Suprapubic skin (tissue), 4 donors: ENCODE measurements around the gene ARHGAP4. TPM values are rescaled to one million over a fixed set of nuclear protein-coding genes. Genes with fewer than 3 reads are reported as not detected.

ENCODE experiments used
- DNase-seq, 2 donors: peaks; one replicate each; pipeline ENCODE4 v3.0.0-alpha.2; 2019; ENCODE audit warnings: low spot score in 2 of 2
- H3K27ac ChIP-seq: fragments of 200-600 bp; sonication (generic); one replicate; pipeline ENCODE4 v1.5.1; 2019
- H3K27me3 ChIP-seq: fragments of 200-600 bp; sonication (generic); one replicate; pipeline ENCODE4 v1.5.1; 2019
- H3K36me3 ChIP-seq: fragments of 200-600 bp; sonication (generic); one replicate; pipeline ENCODE4 v1.5.1; 2019
- H3K4me1 ChIP-seq: fragments of 200-600 bp; sonication (generic); one replicate; pipeline ENCODE4 v1.5.1; 2019
- H3K4me3 ChIP-seq: fragments of 200-600 bp; sonication (generic); one replicate; pipeline ENCODE4 v1.5.1; 2019; ENCODE audit warnings: mild to moderate bottlenecking
- H3K9me3 ChIP-seq: fragments of 200-600 bp; sonication (generic); one replicate; pipeline ENCODE4 v1.5.1; 2019
- CTCF ChIP-seq, 2 donors: fragments of 200-600 bp in 1 of 2; fragments of 450-650 bp in 1 of 2; sonication (generic) in 1 of 2; IDR thresholded peaks; one replicate each; pipeline ENCODE4 v1.5.1; 2016 to 2019; ENCODE audit warnings: antibody characterized with exemption in 2 of 2, mild to moderate bottlenecking in 1 of 2, moderate library complexity in 1 of 2
- EP300 ChIP-seq: sonication (generic); formaldehyde crosslinking; IDR thresholded peaks from one replicate; pipeline ENCODE4 v1.6.1; 2017; ENCODE audit warnings: antibody characterized with exemption
- POLR2A ChIP-seq, 2 donors: fragments of 450-650 bp; IDR thresholded peaks; one replicate each; pipeline ENCODE4 v1.6.1; 2017; ENCODE audit warnings: antibody characterized with exemption in 2 of 2, mild to moderate bottlenecking in 2 of 2, moderate library complexity in 2 of 2
- POLR2AphosphoS5 ChIP-seq, 3 donors: sonication (generic); formaldehyde crosslinking; IDR thresholded peaks; one replicate each; pipeline ENCODE4 v1.6.1; 2017; ENCODE audit warnings: antibody characterized with exemption in 3 of 3
- WGBS: methylation state at CpG from one replicate; pipeline ENCODE4 v1.1.5; 2018; 5-methylcytosine and 5-hydroxymethylcytosine counted together
- total RNA-seq, 4 donors: library from RNA; depleted of rRNA; stranded (reverse); fragments of >200 nt; gene quantifications; one replicate each; pipeline ENCODE4 v1.1.0, GENCODE V29; 2016

The ARHGAP4 gene
- total RNA-seq, 4 donors from 2014 or later: 4.8 to 17.6 (median 9.6) TPM

- 51% methylated on average over 3 of the region's 3 CpGs for WGBS
- peak in 1 of 2 donors; percentile 25 for DNase-seq
- Histone ChIP-seq H3K27ac (no peak overlapping the region), H3K36me3 (no peaks in the 10 kb centered on the region), H3K27me3 (peaks cover 34% of the 10 kb centered on the region), H3K9me3 (no peaks in the 10 kb centered on the region), H3K4me3 (no peak overlapping the region), H3K4me1 (no peaks in the 10 kb centered on the region)
- no peak for TF ChIP-seq CTCF (IDR thresholded peaks at IDR 0.05)
- no peak for TF ChIP-seq POLR2AphosphoS5 (IDR thresholded peaks at IDR 0.05)
- TF ChIP-seq POLR2A (IDR thresholded peaks at IDR 0.05): no peak
- TF ChIP-seq EP300: no peak
Observed at GRCh38 chrX:153876112-153876491, 50.0 kb downstream of the ARHGAP4 start.

GRCh38 chrX:153875391-153876111 lies 50.5 kb downstream of the ARHGAP4 start:
- no peak for DNase-seq
- H3K27me3 ChIP-seq: peaks cover 38% of the 10 kb centered on the region
- no peaks in the 10 kb centered on the region for H3K36me3 ChIP-seq
- peak in 1 of 3 donors; percentile 33 for TF ChIP-seq POLR2AphosphoS5 (IDR thresholded peaks at IDR 0.05)
- no peak for TF ChIP-seq CTCF (IDR thresholded peaks at IDR 0.05)
- no peaks in the 10 kb centered on the region for H3K4me1 ChIP-seq
- H3K9me3 ChIP-seq: no peaks in the 10 kb centered on the region
- H3K4me3 ChIP-seq: no peak overlapping the region
- WGBS: 13% methylated on average over 16 of the region's 42 CpGs
- no peak overlapping the region for H3K27ac ChIP-seq

- DNase-seq: peak in 1 of 2 donors; percentile 40
- Histone ChIP-seq H3K27me3 (peaks cover 28% of the 10 kb centered on the region), H3K36me3 (no peaks in the 10 kb centered on the region), H3K27ac (no peak overlapping the region), H3K4me3 (no peak overlapping the region), H3K4me1 (no peaks in the 10 kb centered on the region), H3K9me3 (no peaks in the 10 kb centered on the region)
- WGBS: 85% methylated on average over 13 of the region's 13 CpGs
- TF ChIP-seq CTCF (IDR thresholded peaks at IDR 0.05): no peak
- TF ChIP-seq POLR2AphosphoS5 (IDR thresholded peaks at IDR 0.05): no peak
- no peak for TF ChIP-seq POLR2A (IDR thresholded peaks at IDR 0.05)
- no peak for TF ChIP-seq EP300
Observed at GRCh38 chrX:153874366-153875125, 51.5 kb downstream of the ARHGAP4 start.

- DNase-seq: peak in 1 of 2 donors; percentile 34
- Histone ChIP-seq H3K4me1 (no peaks in the 10 kb centered on the region), H3K27ac (no peak overlapping the region), H3K9me3 (no peaks in the 10 kb centered on the region), H3K27me3 (peaks cover 23% of the 10 kb centered on the region), H3K4me3 (no peak overlapping the region), H3K36me3 (no peaks in the 10 kb centered on the region)
- 43% methylated on average over 3 of the region's 3 CpGs for WGBS
- no peak for TF ChIP-seq POLR2AphosphoS5 (IDR thresholded peaks at IDR 0.05)
- no peak for TF ChIP-seq EP300
- no peak for TF ChIP-seq POLR2A (IDR thresholded peaks at IDR 0.05)
- TF ChIP-seq CTCF (IDR thresholded peaks at IDR 0.05): no peak
Observed at GRCh38 chrX:153874085-153874365, 52.0 kb downstream of the ARHGAP4 start.

- H3K4me3 ChIP-seq: no peak overlapping the region
- H3K36me3 ChIP-seq: no peaks in the 10 kb centered on the region
- no peaks in the 10 kb centered on the region for H3K9me3 ChIP-seq
- H3K4me1 ChIP-seq: no peaks in the 10 kb centered on the region
- no peak for TF ChIP-seq EP300
- TF ChIP-seq POLR2A (IDR thresholded peaks at IDR 0.05): no peak
- no peak for TF ChIP-seq POLR2AphosphoS5 (IDR thresholded peaks at IDR 0.05)
- no peak for TF ChIP-seq CTCF (IDR thresholded peaks at IDR 0.05)
- WGBS: 30% methylated on average over 2 of the region's 7 CpGs
- no peak for DNase-seq
- no peak overlapping the region for H3K27ac ChIP-seq
- peaks cover 18% of the 10 kb centered on the region for H3K27me3 ChIP-seq
Observed at GRCh38 chrX:153873282-153874084, 52.6 kb downstream of the ARHGAP4 start.
